Stimulated activated CD4-positive, alpha-beta T cell treated with anti-CD3 and anti-CD28 coated beads, TNF-alpha, amount 100 ng/mL, for 4 hours (primary cell): ENCODE measurements around the gene CCDC188.
"Not testable (repeated sequence)": the region's sequence is repeated elsewhere in the genome, so short reads cannot be mapped to it uniquely, and the experiment has no call there.

ENCODE experiments used
- DNase-seq, 3 experiments: peaks; one replicate each; pipeline ENCODE4 v3.0.0-alpha.2; 2020; ENCODE audit warnings: low read depth in 3 of 3

CCDC188 gene

DNA sequence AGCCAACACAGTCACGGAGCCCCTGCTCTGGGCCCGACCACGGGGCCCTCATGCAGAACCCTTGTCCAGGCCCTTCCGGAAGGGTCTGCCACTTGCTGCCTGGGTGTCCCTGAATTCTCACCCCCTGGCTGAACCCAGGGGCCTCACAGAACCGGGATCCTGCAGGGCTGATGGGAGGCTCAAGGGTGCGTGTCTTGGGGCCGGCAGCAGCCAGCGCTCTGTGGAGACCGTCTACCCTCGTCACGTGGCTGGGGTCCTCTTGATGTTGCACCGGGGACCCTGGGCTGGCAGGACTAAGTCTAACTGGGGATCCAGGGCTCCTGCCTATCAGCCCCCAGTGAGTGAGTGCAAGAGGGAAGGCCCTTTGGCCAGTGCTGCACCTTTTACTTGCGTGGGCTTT, 19.3 kb upstream of the CCDC188 start:
- DNase-seq = no peak

DNA sequence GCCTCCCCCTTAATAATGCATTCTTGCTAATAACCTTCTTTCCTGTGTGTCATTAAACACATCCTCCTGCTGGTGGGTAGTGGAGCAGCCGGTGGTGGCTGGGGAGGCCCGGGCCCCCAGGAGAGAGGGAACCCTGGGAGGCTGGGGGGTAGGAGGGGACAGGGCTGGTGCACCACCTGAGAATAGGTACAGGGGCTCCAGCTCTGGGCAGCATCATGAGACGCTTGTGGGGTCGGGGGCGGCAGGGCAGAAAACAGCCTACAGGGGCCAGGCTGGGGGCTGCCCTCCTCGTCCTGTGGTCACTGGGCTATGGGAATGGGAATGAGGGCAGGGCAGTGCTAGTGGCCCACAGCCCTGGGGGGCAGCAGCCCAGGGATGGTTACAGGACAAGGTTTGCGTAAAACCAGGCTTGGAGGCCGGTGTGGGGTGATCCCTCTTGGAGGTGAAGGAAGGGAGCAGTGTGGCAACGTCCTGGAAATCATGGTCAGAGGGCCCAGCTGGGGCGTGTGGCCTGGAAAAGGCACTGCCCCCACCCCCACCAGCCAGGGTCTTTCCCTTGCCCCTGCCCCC, 18.5 kb upstream of the CCDC188 start:
- DNase-seq = no peak

DNA sequence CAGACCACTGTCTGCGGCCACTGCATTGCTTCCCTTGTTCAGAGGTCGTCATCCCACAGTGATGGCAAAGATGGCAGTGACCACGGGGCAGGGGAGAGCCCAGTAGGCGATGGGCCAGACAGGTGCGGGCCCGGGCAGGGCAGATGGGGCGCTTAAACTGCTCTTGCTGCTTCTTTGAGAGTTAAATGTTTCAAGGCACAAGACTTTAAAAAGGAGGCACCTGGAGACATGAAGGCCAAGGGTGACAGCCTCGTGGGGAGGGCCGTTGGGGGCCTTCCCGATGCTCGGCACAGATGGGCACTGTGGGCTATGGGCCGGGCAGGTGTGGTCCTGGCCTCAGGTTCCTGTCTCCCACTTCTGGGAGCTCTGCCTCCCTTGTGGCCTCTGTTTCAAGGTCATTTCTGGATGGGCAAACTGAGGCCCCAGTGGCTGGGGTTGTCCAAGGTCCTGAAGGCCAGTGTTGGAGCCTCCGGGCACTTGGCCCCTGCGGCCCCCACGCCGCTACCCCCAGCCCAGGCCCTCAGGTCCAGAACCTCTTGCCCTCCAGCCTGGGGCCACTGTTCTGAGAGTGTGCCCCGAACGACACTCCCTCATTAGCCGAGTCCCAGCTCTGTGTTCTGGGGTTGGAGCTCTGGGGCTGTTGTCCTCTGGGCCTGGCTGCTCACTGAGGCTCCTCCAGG, 16.9 kb upstream of the CCDC188 start:
- DNase-seq = no peak

DNA sequence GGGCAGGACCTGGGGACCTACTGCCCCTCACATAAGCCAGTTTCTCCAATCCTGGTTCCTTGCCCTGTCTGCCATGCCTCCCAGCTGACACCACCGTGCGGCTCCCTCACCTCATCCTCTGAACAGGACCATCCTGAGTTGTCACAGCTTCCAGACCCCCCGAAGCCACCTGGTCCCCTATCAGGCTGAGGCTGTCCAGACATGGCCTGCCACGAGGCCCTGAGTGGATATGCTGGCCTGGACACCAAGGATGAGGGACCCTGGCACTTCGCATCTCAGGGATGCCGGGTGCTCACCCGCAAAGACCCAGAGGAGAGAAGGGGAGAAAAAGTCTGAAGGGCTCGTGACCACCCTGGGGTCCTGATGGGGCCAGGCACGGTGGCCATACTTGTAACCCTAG, 15.8 kb upstream of the CCDC188 start:
- no peak for DNase-seq

DNA sequence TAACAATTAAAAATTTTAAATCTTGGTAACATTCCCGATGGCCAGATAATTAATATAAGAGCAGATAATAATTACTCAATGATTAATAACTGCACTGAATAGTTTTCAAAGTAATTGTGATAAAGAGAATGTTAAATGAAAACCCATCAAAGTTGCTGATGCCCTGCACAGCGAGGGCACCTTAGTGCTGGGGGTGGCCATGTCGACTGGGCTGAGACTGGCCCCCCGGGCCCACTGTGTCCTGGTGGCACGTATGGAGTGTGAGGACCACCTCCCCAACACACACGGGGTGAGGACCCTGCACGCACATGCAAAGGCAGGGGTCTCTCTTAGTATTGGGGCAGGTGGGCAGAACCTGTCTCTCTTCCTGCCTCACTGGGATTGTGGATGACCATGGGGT, 15.1 kb upstream of the CCDC188 start:
- DNase-seq = no peak

DNA sequence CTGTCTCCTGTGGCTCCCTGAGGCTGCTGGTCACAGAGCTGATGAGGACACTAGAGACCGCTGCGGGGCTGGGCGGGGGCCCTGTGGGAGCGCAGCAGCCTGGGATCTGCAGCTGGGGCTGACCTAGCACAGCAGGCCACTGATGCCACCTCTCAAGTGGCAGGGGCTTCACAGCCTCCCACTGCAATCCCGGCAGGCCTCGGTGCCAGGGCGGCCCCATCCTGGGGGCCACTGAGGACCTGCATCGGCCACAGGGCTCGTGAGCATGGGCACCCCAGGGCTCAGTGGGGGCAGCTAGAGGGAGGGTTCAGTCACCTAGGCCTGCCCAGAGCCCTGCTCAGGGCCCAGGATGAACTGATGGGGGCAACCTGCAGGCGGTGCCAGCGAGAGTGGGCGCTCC, 14.6 kb upstream of the CCDC188 start:
- DNase-seq = no peak

DNA sequence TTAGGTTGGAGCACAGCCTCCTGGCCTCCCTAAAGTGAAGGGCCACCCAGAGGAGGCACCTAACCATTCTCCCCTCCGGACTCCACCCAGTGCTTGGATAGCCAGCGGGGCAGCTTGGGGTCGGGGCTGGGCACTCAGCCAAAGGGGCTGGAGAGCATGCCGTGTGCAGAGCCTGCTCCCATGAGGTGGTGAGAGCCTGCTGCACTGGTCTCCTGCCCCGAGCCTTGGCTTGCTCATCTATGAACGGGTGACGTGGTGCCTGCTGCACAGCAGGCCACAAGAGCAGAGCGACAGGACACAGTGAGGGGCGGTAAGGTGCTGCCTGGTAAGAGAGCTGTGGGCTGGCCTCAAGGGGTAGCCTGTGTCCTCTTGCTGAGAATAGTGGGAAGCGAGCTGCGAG, 14.0 kb upstream of the CCDC188 start:
- DNase-seq = no peak

GRCh38 chr22:20160041-20160440, 9.2 kb upstream of the CCDC188 start:
- DNase-seq = no peak

DNA sequence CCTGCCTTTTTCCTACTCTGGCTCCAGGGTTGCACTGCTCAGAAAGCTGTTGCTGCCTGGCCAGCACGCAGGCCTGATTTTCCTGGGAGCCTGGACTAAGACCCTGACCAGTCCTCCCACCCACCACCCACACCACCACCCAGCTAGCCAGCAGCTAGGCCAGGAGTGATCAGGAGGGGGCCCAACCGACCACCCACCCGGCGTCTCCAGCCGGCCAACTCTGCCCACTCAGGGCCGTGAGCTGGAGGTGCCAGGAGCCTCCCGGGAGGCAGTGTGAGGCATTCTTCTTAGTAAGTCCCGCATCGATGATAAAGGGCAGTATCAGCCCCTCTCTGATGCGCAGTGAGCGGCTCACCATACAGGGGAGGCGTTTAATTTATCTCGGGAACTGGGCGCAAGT, 8.7 kb upstream of the CCDC188 start:
- DNase-seq = not testable (repeated sequence)

- DNase-seq = no peak
Observed at GRCh38 chr22:20159076-20159475, 8.2 kb upstream of the CCDC188 start.

DNA sequence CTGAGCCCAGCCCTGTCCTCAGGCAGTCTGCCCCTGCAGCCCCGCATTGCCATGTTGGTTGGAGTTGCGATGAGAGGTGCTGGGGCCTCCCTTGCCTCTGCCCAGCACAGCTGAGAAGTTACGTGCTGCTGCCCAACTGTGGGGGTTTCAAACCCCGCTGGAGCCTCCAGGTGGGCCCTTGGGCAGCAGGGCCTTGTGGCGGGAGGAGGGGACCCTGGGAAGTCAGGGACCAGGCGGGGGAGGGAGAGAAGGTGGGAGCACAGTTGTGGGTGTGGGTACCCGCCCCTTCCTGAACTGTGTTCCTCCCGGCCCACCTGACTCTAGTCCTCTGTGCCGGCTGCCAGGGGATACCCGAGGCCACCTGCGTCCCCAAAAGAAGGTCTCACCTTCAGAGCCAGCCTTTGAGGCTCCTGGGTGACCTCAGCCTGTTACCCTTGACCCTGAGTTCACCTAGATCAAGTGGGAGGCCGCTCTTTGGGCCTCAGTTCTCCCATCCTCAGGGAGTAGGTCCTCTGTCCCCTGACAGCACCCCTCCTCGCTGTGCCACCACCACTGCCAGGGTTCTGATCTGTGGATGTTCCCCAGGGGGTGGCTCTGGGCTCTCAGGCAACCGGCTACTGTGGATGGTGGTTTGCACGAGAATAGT, 7.7 kb upstream of the CCDC188 start:
- no peak for DNase-seq

DNA sequence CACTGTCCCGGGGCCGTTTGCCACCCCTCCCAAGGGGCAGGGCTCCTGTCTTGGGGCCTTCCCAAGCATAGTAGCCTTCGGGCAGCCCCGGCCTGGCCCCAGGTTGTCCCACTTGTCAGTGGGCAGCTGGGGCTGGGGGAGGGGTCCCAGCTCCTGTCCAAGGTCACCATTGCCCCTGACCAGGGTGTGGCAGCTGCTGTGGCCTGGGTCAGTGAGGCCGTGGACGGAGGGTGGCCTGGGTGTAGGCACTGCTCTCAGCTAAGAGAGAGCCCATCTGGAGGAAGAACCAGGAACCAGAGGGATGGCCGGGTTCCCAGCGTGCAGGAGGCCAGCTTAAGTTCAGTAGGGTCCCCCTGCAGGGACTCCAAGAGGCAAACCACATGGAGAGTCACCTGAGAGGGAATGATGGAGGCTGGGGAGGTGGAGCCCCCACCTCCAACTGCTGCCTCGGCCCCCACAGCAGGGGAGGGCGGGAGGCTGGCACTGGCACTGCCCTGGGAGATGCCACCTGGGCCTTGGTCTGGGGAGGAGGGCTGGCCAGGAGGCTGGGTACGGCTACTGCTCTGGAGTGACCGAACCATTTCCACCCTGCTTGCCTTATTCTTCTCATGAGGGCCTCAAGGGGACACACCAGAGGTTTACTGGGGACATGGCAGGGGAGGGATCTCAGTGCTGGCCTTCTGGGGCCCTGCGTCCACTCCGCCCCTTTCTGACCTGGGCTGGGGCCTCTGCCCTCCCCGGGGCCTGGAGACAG, 6.8 kb upstream of the CCDC188 start:
- DNase-seq = no peak

DNA sequence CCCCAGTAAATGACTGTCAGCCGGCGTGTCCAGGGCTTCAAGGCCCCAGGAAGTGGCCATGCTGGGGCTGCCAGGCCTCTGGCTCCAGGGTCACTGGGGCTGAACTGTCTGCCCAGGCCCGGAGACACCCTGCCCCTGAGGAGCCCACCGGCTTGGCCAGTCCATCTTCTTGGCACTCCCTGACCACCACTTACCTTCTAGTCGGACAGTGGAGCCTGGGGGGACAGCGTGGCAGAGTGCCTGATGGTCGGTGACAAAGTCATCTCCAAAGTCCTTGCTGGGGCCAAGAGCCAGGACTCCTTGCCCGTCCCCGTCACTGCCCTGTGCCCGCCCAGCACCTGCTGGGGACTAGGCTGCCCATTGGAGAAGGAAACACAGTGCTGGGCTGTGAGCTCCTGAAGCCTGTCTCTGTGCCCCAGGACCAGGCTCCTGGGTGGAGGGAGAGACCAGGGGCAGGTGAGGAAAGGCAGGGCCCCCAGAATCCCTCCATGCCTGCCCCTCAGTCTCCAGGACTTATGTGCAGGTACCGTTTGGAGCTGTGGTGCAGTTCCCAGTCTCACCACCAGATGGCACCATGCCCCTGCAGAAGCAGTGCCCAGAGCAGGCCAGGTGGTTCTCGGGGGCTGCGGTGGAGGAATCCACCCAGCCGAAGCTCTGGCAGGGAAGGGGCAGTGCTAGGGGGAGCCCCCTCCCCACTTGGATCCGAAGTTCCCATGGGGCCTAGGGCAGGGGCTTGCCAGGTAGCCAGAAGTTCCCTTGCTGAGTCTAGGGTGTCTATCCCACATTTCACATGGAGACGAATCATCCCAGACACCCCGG, 6.0 kb upstream of the CCDC188 start:
- DNase-seq = peak; percentile 78 to 92 (median 79)

DNA sequence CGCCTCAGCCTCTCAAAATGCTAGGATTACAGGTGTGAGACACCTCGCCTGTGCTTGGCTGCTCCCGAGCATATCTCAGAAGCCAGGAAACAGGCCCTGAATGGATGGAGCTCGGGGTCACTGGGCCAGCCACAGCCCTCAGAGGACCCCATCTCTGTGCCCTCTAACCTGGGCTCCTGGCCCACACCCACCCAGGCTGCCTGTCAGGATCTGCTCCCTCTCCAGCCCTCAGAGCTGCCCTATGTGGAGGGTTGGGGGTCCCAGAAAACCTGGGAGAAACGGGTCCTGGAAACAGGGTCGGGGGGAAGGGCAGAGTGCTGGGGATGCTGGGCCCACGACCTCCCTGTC, 5.2 kb upstream of the CCDC188 start:
- no peak for DNase-seq

DNA sequence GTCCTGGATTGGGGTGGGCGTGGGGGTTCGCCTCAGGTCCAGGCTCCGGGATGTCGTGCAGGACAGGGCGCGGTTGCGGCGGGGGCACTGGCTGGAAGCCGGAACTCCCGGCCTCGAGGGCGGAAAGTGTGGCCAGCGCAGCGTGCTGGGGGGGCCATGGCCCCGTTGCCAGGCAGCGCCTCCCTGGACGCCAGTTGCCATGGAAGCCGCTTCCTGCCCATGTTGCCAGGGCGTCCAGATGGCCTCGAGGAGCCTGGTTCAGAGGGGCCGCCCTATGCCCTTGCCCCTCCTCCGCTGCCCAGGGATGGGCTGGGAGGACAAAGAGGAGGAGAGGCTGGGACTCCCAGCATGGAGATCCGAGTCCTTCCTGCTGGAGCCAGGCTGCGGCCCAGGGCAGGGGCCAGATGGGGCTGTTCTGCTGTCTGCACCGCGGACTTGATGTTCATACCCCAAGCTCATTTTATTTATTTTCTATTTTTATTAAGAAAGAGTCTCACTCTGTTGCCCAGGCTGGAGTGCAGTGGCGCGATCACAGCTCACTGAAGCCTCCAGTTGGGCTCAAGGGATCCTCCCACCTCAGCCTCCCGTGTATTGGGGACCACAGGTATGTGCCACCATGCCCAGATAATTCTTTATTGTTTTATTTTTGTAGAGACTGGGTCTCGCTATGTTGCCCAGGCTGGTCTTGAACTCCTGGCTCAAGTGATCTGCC, 4.6 kb upstream of the CCDC188 start:
- DNase-seq = no peak

- no peak for DNase-seq
Observed at GRCh38 chr22:20154602-20155187, 3.8 kb upstream of the CCDC188 start.

DNA sequence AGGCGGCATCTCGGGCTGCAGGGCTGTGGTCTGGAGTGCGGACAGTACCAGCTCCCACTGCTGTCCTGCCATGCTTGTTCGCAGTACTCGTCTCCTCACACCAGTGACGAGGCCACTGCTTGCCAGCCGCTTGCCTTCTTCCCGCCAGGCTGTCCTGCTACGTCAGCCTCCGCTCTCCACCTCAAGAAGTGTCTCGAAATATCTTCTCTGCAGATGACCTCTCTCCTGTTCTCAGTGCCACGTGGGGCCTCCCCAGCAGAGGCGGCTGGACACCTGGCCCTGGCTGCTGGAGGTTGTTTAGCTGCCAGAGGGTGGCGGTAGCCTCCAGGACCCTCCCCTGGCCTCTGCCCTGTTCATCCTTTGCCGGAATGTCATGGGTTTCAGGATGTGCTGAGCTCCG, 3.1 kb upstream of the CCDC188 start:
- DNase-seq = no peak

- DNase-seq = no peak
Observed at GRCh38 chr22:20152464-20152890, 1.6 kb upstream of the CCDC188 start.

DNA sequence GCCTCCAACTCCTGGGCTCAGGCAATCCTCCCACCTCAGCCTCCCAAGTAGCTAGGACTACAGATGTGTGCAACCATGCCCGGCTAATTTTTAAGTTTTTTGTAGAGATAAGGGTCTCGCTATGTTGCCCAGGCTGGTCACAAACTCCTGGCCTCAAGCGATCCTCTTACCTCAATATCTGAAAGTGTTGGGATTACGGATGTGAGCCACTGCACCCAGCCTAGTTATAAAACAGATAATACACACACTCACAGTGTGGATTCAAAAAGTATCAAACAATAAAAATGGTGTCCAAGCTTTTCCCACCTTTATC, 377 bp upstream of the CCDC188 start:
- no peak for DNase-seq

GRCh38 chr22:20149257-20150250, 1.3 kb downstream of the CCDC188 start:
- no peak for DNase-seq
